ENCODE measurements around the gene DNAH7. TPM values are rescaled to one million over a fixed set of nuclear protein-coding genes. Genes with fewer than 3 reads are reported as not detected.

The DNAH7 gene
- total and polyA plus RNA-seq, 2 of the 8 experiments (the other 6 are each of a cell fraction or from before 2014, with no cell fraction given), result 0.07 to 0.08 TPM

GRCh38 chr2:195696012-195696411 lies 372.6 kb downstream of the DNAH7 start:
- FAIRE-seq (no peak), DNase-seq (ENCODE audit: low read depth in 1 of 2, low spot score in 2 of 2) (no peak)
- Histone ChIP-seq H3K9me3 (ENCODE audit: insufficient read depth in 2 of 2, low read depth in 1 of 2, low read length in 1 of 2) (peaks cover 0 to 8% of the 10 kb centered on the region in 2 experiments; a peak in 2 of 4 replicates), H3K36me3 (ENCODE audit: control insufficient read depth in 2 of 4, insufficient read depth in 4 of 4, low read length in 3 of 4) (no peaks in the 10 kb centered on the region; a peak in 1 of 8 replicates), H3K4ac (replicated peaks; ENCODE audit: insufficient read length, low read depth, low read length) (no peak overlapping the region), H2BK120ac (replicated peaks; ENCODE audit: low read depth, low read length) (no peak overlapping the region), H3K4me1 (replicated peaks in 1 of 4; ENCODE audit: control insufficient read depth in 3 of 4, insufficient read depth in 4 of 4, low read length in 3 of 4) (peaks cover 1 to 6% (median 4%) of the 10 kb centered on the region in 4 experiments), H2BK15ac (ENCODE audit: low read length) (no peak overlapping the region), H3K14ac (ENCODE audit: insufficient read length) (no peak overlapping the region), H2AK5ac (ENCODE audit: low read depth, low read length) (no peak overlapping the region), H3K23ac (ENCODE audit: insufficient read length) (no peak overlapping the region), H4K5ac (ENCODE audit: insufficient read length, low read depth, low read length) (no peak overlapping the region), H3K23me2 (ENCODE audit: low read depth, low read length) (no peaks in the 10 kb centered on the region), H3K79me1 (ENCODE audit: low read depth, low read length) (peaks cover 3% of the 10 kb centered on the region; the same call in 1 of the 2 replicates), H3K4me2 (ENCODE audit: insufficient read depth in 1 of 2, low read depth in 2 of 2, low read length in 2 of 2) (no peak overlapping the region), H4K91ac (replicated peaks; ENCODE audit: insufficient read length, low read length) (no peak overlapping the region), H2BK20ac (ENCODE audit: low read length) (no peak overlapping the region), H3K18ac (ENCODE audit: extremely low read depth, low read length) (no peak overlapping the region), H3K27ac (ENCODE audit: low read depth, low read length) (no peak overlapping the region), H3K9ac (replicated peaks in 1 of 4; ENCODE audit: extremely low read depth in 1 of 4, low read depth in 3 of 4, low read length in 3 of 4) (no peak overlapping the region), H3K56ac (replicated peaks; ENCODE audit: insufficient read length, low read depth, low read length) (no peak overlapping the region), H2BK5ac (ENCODE audit: low read depth, low read length) (no peak overlapping the region), H3K27me3 (replicated peaks in 1 of 4; ENCODE audit: control insufficient read depth in 3 of 4, extremely low read depth in 1 of 4, insufficient read depth in 3 of 4, low read length in 3 of 4) (no peaks in the 10 kb centered on the region), H4K8ac (ENCODE audit: extremely low read depth, insufficient read depth, low read length) (no peak overlapping the region), H3K79me2 (ENCODE audit: control insufficient read depth in 1 of 2, insufficient read depth in 2 of 2, low read length in 2 of 2) (peaks cover 0 to 100% of the 10 kb centered on the region in 2 experiments; a peak in 3 of 4 replicates), H2AFZ (ENCODE audit: low read length) (no peak overlapping the region), H2BK12ac (ENCODE audit: low read depth, low read length) (no peak overlapping the region), H3K4me3 (ENCODE audit: extremely low read depth in 1 of 4, insufficient read depth in 2 of 4, low read depth in 3 of 4, low read length in 4 of 4) (no peak overlapping the region), H4K20me1 (replicated peaks in 1 of 2; ENCODE audit: control insufficient read depth in 1 of 2, insufficient read depth in 2 of 2, low read length in 2 of 2) (peaks cover 0 to 3% of the 10 kb centered on the region in 2 experiments)
- no peak for TF ChIP-seq JUN (IDR thresholded peaks at IDR 0.05; ENCODE audit: low read depth, low read length)
- TF ChIP-seq NRF1 (IDR thresholded peaks at IDR 0.05; ENCODE audit: low read depth, low read length), result no peak
- TF ChIP-seq NANOG (IDR thresholded peaks at IDR 0.05; ENCODE audit: insufficient read depth, low read depth, low read length, poor library complexity, severe bottlenecking), result no peak
- TF ChIP-seq POLR2AphosphoS5 (IDR thresholded peaks at IDR 0.05; ENCODE audit: low read depth, low read length), result no peak
- TF ChIP-seq RXRA (IDR thresholded peaks at IDR 0.05; ENCODE audit: insufficient read depth, low read depth, low read length), result no peak
- no peak for TF ChIP-seq BACH1 (IDR thresholded peaks at IDR 0.05; ENCODE audit: low read length)
- no peak for TF ChIP-seq ASH2L (IDR thresholded peaks at IDR 0.05; ENCODE audit: low read length)
- TF ChIP-seq KDM4A (IDR thresholded peaks at IDR 0.05; ENCODE audit: low read depth, low read length, severe bottlenecking), result no peak
- no peak for TF ChIP-seq EZH2 (IDR thresholded peaks at IDR 0.05; ENCODE audit: low read depth, low read length, severe bottlenecking)
- TF ChIP-seq CBX8 (IDR thresholded peaks at IDR 0.05; ENCODE audit: borderline replicate concordance, low read depth, low read length), result no peak
- no peak for TF ChIP-seq HDAC6 (IDR thresholded peaks at IDR 0.05; ENCODE audit: low read depth, low read length)
- TF ChIP-seq TAF1 (IDR thresholded peaks at IDR 0.05; ENCODE audit: low read depth, low read length), result no peak
- no peak for TF ChIP-seq ZNF274 (IDR thresholded peaks at IDR 0.05; ENCODE audit: borderline replicate concordance, extremely low read depth, low read length)
- TF ChIP-seq CHD2 (IDR thresholded peaks at IDR 0.05; ENCODE audit: low read length), result no peak
- TF ChIP-seq POLR2A (IDR thresholded peaks at IDR 0.05; ENCODE audit: control extremely low read depth in 1 of 2, low read depth in 2 of 2, low read length in 2 of 2), result no peak
- TF ChIP-seq TAF7 (optimal IDR thresholded peaks at IDR 0.05; ENCODE audit: borderline replicate concordance, low read depth, low read length), result no peak
- 90% methylated on average over 1 of the region's 1 CpG; no CpG with 5 or more reads in 1 of the 2 experiments for WGBS, 2 experiments (ENCODE audit: extremely low coverage in 1 of 2, insufficient coverage in 1 of 2, insufficient read length in 1 of 2, insufficient replicate concordance in 2 of 2, low coverage in 1 of 2, low lambda C conversion rate in 2 of 2, missing lambda C conversion rate in 1 of 2)
- CTCF ChIA-PET (ENCODE audit: partially characterized antibody), result interaction anchor here (2.1 kb wide), 1 partner anchor 23 kb away, joined by 8 read pairs; no protein-coding TSS in a partner anchor
- POLR2A ChIA-PET (ENCODE audit: partially characterized antibody), result no interaction called here
